Activated T-cell treated with anti-CD3 and anti-CD28 coated beads, Interleukin-2, amount 50 U/mL, for 72 hours (primary cell): ENCODE data around the gene SDK1. TPM values are rescaled to one million over a fixed set of nuclear protein-coding genes. Genes with fewer than 3 reads are reported as not detected.
A peak's percentile ranks its signal among the peaks of the same experiment; 100 is the strongest.

Experiments
- ATAC-seq, 2 donors: fragments of 150-1000 bp; cut with Tn5 transposase; replicated peaks in 1 of 2; 2 replicates each; pipeline ENCODE4 v1.10.0; 2021; ENCODE audit warnings: moderate library complexity in 2 of 2, mild to moderate bottlenecking in 1 of 2
- DNase-seq, 2 donors: peaks; one replicate each; pipeline ENCODE4 v3.0.0; 2021 to 2022; ENCODE audit warnings: mixed read lengths in 1 of 2
- H3K27ac Mint-ChIP-seq: one replicate; pipeline ENCODE4 v1.8.0; 2022; ENCODE audit warnings: mild to moderate bottlenecking, moderate library complexity, mixed read lengths
- H3K27me3 Mint-ChIP-seq: one replicate; pipeline ENCODE4 v1.8.0; 2022; ENCODE audit warnings: low read depth, mixed read lengths
- H3K36me3 Mint-ChIP-seq, 2 donors: one replicate each; pipeline ENCODE4 v1.8.0; 2022; ENCODE audit warnings: mixed read lengths in 2 of 2, mild to moderate bottlenecking in 1 of 2; ENCODE audit not compliant: insufficient read depth in 2 of 2
- H3K4me1 Mint-ChIP-seq: one replicate; pipeline ENCODE4 v1.8.0; 2022; ENCODE audit warnings: low read depth, mixed read lengths
- H3K4me3 Mint-ChIP-seq, 2 donors: one replicate each; pipeline ENCODE4 v1.8.0; 2022; ENCODE audit warnings: mild to moderate bottlenecking in 2 of 2, mixed read lengths in 2 of 2, moderate library complexity in 2 of 2
- H3K9me3 Mint-ChIP-seq, 2 donors: one replicate each; pipeline ENCODE4 v1.8.0; 2022; ENCODE audit warnings: mixed read lengths in 2 of 2
- total RNA-seq, 2 donors: library from RNA; stranded (reverse); gene quantifications; one replicate each; pipeline ENCODE4 v1.2.3, GENCODE V29; 2022

The SDK1 gene
- 1 to 10 TPM; 6.1 to 6.3 TPM for total RNA-seq

- no peak within 1 kb of the TSS for H3K27ac Mint-ChIP-seq
- H3K36me3 Mint-ChIP-seq: no peaks in the 10 kb centered on the region
- ATAC-seq (peak; percentile 91 to 93), DNase-seq (peak; percentile 92 to 96)
- peaks cover 59% of the 10 kb centered on the region for H3K27me3 Mint-ChIP-seq
- peak within 1 kb of the TSS; percentile 82 to 85 for H3K4me3 Mint-ChIP-seq
- peaks cover 18% of the 10 kb centered on the region for H3K4me1 Mint-ChIP-seq
- no peaks in the 10 kb centered on the region for H3K9me3 Mint-ChIP-seq
Observed at GRCh38 chr7:3300651-3301448, at the start of gene SDK1. Gene SDK1 (plus strand): TSS chr7:3301252. CDS start chr7:3301587, 335 bp downstream.

GRCh38 chr7:3254718-3255117 is 46.3 kb upstream of the SDK1 start:
- Mint-ChIP-seq H3K4me3 (no peak overlapping the region), H3K36me3 (peaks cover 0 to 1% of the 10 kb centered on the region in 2 donors), H3K27ac (no peak overlapping the region), H3K4me1 (peaks cover 5% of the 10 kb centered on the region), H3K27me3 (peaks cover 43% of the 10 kb centered on the region), H3K9me3 (no peaks in the 10 kb centered on the region)
- DNase-seq (no peak), ATAC-seq (no peak)

GRCh38 chr7:3259711-3260400 is 41.2 kb upstream of the SDK1 start:
- Mint-ChIP-seq H3K4me3 (peak overlapping the region in 1 of 2 donors; percentile 48), H3K27ac (no peak overlapping the region), H3K36me3 (peaks cover 0 to 1% of the 10 kb centered on the region in 2 donors), H3K9me3 (no peaks in the 10 kb centered on the region), H3K4me1 (no peaks in the 10 kb centered on the region), H3K27me3 (peaks cover 51% of the 10 kb centered on the region)
- ATAC-seq (no peak), DNase-seq (no peak)

GRCh38 chr7:3260401-3260715 is 40.7 kb upstream of the SDK1 start:
- Mint-ChIP-seq H3K4me3 (peak overlapping the region in 1 of 2 donors; percentile 48), H3K27ac (no peak overlapping the region), H3K9me3 (no peaks in the 10 kb centered on the region), H3K36me3 (peaks cover 0 to 1% of the 10 kb centered on the region in 2 donors), H3K4me1 (no peaks in the 10 kb centered on the region), H3K27me3 (peaks cover 56% of the 10 kb centered on the region)
- ATAC-seq (no peak), DNase-seq (no peak)

GRCh38 chr7:3264693-3265339 is 36.2 kb upstream of the SDK1 start:
- H3K36me3 Mint-ChIP-seq: no peaks in the 10 kb centered on the region
- H3K27ac Mint-ChIP-seq: no peak overlapping the region
- peaks cover 32% of the 10 kb centered on the region for H3K27me3 Mint-ChIP-seq
- no peaks in the 10 kb centered on the region for H3K9me3 Mint-ChIP-seq
- no peaks in the 10 kb centered on the region for H3K4me1 Mint-ChIP-seq
- DNase-seq (no peak), ATAC-seq (no peak)
- H3K4me3 Mint-ChIP-seq: no peak overlapping the region

GRCh38 chr7:3265388-3265787 is 35.7 kb upstream of the SDK1 start:
- Mint-ChIP-seq H3K9me3 (no peaks in the 10 kb centered on the region), H3K4me1 (no peaks in the 10 kb centered on the region), H3K27me3 (peaks cover 32% of the 10 kb centered on the region)

GRCh38 chr7:3266240-3266639 is 34.8 kb upstream of the SDK1 start:
- H3K9me3 Mint-ChIP-seq: no peaks in the 10 kb centered on the region
- no peak overlapping the region for H3K4me3 Mint-ChIP-seq
- H3K27me3 Mint-ChIP-seq: peaks cover 27% of the 10 kb centered on the region
- H3K4me1 Mint-ChIP-seq: no peaks in the 10 kb centered on the region
- H3K27ac Mint-ChIP-seq: no peak overlapping the region
- ATAC-seq (no peak), DNase-seq (no peak)
- no peaks in the 10 kb centered on the region for H3K36me3 Mint-ChIP-seq

More at GRCh38 chr7:3265388-3265787, 35.7 kb upstream of the SDK1 start:
- H3K4me3 Mint-ChIP-seq: no peak overlapping the region
- ATAC-seq (no peak), DNase-seq (no peak)
- no peak overlapping the region for H3K27ac Mint-ChIP-seq
- H3K36me3 Mint-ChIP-seq: no peaks in the 10 kb centered on the region

- ATAC-seq: no peak
- Mint-ChIP-seq H3K36me3 (no peaks in the 10 kb centered on the region), H3K4me1 (no peaks in the 10 kb centered on the region), H3K27me3 (peaks cover 19% of the 10 kb centered on the region), H3K4me3 (no peak overlapping the region), H3K9me3 (no peaks in the 10 kb centered on the region), H3K27ac (no peak overlapping the region)
- DNase-seq: no peak
Observed at GRCh38 chr7:3267966-3268690, 32.9 kb upstream of the SDK1 start.

- DNase-seq: no peak
- H3K4me1 Mint-ChIP-seq: no peaks in the 10 kb centered on the region
- H3K4me3 Mint-ChIP-seq: no peak overlapping the region
- H3K9me3 Mint-ChIP-seq: no peaks in the 10 kb centered on the region
- peaks cover under 1% of the 10 kb centered on the region for H3K27me3 Mint-ChIP-seq
- no peaks in the 10 kb centered on the region for H3K36me3 Mint-ChIP-seq
- no peak for ATAC-seq
- H3K27ac Mint-ChIP-seq: no peak overlapping the region
Observed at GRCh38 chr7:3270362-3270761, 30.7 kb upstream of the SDK1 start.

- Mint-ChIP-seq H3K9me3 (no peaks in the 10 kb centered on the region), H3K4me3 (no peak overlapping the region), H3K4me1 (no peaks in the 10 kb centered on the region), H3K36me3 (no peaks in the 10 kb centered on the region), H3K27ac (no peak overlapping the region), H3K27me3 (no peaks in the 10 kb centered on the region)
- ATAC-seq (no peak), DNase-seq (no peak)
Observed at GRCh38 chr7:3271298-3271697, 29.8 kb upstream of the SDK1 start.

GRCh38 chr7:3272691-3273141 is 28.3 kb upstream of the SDK1 start:
- no peak for ATAC-seq
- H3K4me1 Mint-ChIP-seq: no peaks in the 10 kb centered on the region
- no peak overlapping the region for H3K27ac Mint-ChIP-seq
- no peak overlapping the region for H3K4me3 Mint-ChIP-seq
- no peaks in the 10 kb centered on the region for H3K36me3 Mint-ChIP-seq
- no peak for DNase-seq
- no peaks in the 10 kb centered on the region for H3K9me3 Mint-ChIP-seq
- H3K27me3 Mint-ChIP-seq: no peaks in the 10 kb centered on the region

GRCh38 chr7:3274131-3274530 is 26.9 kb upstream of the SDK1 start:
- H3K9me3 Mint-ChIP-seq: no peaks in the 10 kb centered on the region

More at GRCh38 chr7:3274131-3274530, 26.9 kb upstream of the SDK1 start:
- ATAC-seq: no peak
- Mint-ChIP-seq H3K4me1 (no peaks in the 10 kb centered on the region), H3K27ac (no peak overlapping the region), H3K36me3 (no peaks in the 10 kb centered on the region), H3K27me3 (peaks cover 6% of the 10 kb centered on the region), H3K4me3 (no peak overlapping the region)
- no peak for DNase-seq
